Upper lobe of left lung (tissue), 6 donors: ENCODE measurements around the gene TUB. TPM values are rescaled to one million over a fixed set of nuclear protein-coding genes. Genes with fewer than 3 reads are reported as not detected.

Experiments
- ATAC-seq, 2 donors: fragments of 200-7000 bp; cut with Tn5 transposase; one replicate each; pipeline ENCODE4 v1.9.1; 2022; ENCODE audit warnings: mild to moderate bottlenecking in 2 of 2, moderate library complexity in 2 of 2; ENCODE audit not compliant: low FRiP score in 2 of 2
- DNase-seq, 2 donors: peaks; one replicate each; pipeline ENCODE4 v3.0.0-alpha.2; 2019 to 2020
- H3K27ac ChIP-seq, 4 donors: fragments of 200-600 bp; sonication (generic); one replicate each; pipeline ENCODE4 v1.5.1; 2016 to 2019
- H3K27me3 ChIP-seq, 4 donors: fragments of 200-600 bp; sonication (generic); one replicate each; pipeline ENCODE4 v1.5.1; 2017 to 2019
- H3K36me3 ChIP-seq, 4 donors: fragments of 200-600 bp; sonication (generic); one replicate each; pipeline ENCODE4 v1.5.1; 2016 to 2019
- H3K4me1 ChIP-seq, 4 donors: fragments of 200-600 bp; sonication (generic); one replicate each; pipeline ENCODE4 v1.5.1; 2018 to 2019
- H3K4me3 ChIP-seq, 4 donors: fragments of 200-600 bp; sonication (generic); one replicate each; pipeline ENCODE4 v1.5.1; 2017 to 2019; ENCODE audit warnings: mild to moderate bottlenecking in 2 of 4, moderate library complexity in 1 of 4
- H3K9me3 ChIP-seq, 4 donors: fragments of 200-600 bp; sonication (generic); one replicate each; pipeline ENCODE4 v1.5.1; 2018 to 2019
- EP300 ChIP-seq, 4 donors: sonication (generic); formaldehyde crosslinking; IDR thresholded peaks; one replicate each; pipeline ENCODE4 v1.5.1; 2017; ENCODE audit warnings: antibody characterized with exemption in 4 of 4, control low read depth in 2 of 4
- POLR2A ChIP-seq, 4 donors: fragments of 450-650 bp; IDR thresholded peaks; one replicate each; pipeline ENCODE4 v1.5.1; 2016 to 2017; ENCODE audit warnings: antibody characterized with exemption in 4 of 4, mild to moderate bottlenecking in 2 of 4
- POLR2AphosphoS5 ChIP-seq, 2 donors: sonication (generic); formaldehyde crosslinking; IDR thresholded peaks; one replicate each; pipeline ENCODE4 v1.5.1; 2017; ENCODE audit warnings: antibody characterized with exemption in 2 of 2
- WGBS, 2 donors: methylation state at CpG; one replicate each; pipeline ENCODE4 v1.1.5; 2017 to 2018; 5-methylcytosine and 5-hydroxymethylcytosine counted together
- total RNA-seq, 6 donors: library from RNA; depleted of rRNA in 4 of 6; stranded (reverse); fragments of >200 nt in 4 of 6; gene quantifications; one replicate each; pipeline versions ENCODE4 v1.1.0 to v1.2.1, GENCODE V29; 2016 to 2021
- TF ChIP-seq, protein P1 (sequence below), 6 experiments: fragments of 450-650 bp in 4 of 6; fragments of 200-600 bp in 2 of 6; sonication (generic) in 2 of 6; IDR thresholded peaks; one replicate each; pipeline ENCODE4 v1.5.1; 2016 to 2019; ENCODE audit warnings: antibody characterized with exemption in 6 of 6
- donor health status: DM: no; HTN: no; CAD: no; lungs with moderate emphysema.
- donor health status: DM: no; HTN: yes; CAD: no; lungs with severe emphysema.

TUB gene
- total RNA-seq, 6 donors from 2014 or later: 2.6 to 9.1 (median 4.4) TPM

DNA sequence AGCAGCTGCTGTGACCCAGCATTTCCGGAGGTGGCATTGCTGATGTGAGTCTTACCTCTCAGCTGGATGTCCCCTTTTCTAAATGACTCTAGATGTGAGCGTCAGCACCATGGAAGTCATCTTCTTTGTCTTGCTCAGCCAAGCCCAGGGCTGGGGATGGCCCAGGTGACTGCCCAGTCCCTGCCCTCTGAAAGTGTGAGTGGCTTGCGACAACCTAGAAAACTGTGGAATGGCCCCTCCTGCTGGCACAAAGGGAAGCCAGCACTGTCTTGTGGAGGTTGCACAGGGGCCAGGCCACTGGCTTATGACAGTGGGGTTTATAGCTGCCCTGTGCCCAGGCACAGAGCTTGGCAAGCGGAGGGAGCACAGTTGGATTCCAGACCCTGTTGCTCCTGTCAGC, 6.2 kb downstream of the TUB start:
- ATAC-seq (no peak), DNase-seq (no peak)
- Histone ChIP-seq H3K36me3 (no peaks in the 10 kb centered on the region), H3K27me3 (peaks cover 0 to 3% (median 0%) of the 10 kb centered on the region in 4 donors), H3K9me3 (no peaks in the 10 kb centered on the region), H3K27ac (no peak overlapping the region), H3K4me3 (no peak overlapping the region), H3K4me1 (peaks cover 0 to 2% (median under 1%) of the 10 kb centered on the region in 4 donors)
- 78 to 100% methylated on average over 1 to 4 of the region's 4 CpGs for WGBS, 2 donors
- TF ChIP-seq, protein P1, sequence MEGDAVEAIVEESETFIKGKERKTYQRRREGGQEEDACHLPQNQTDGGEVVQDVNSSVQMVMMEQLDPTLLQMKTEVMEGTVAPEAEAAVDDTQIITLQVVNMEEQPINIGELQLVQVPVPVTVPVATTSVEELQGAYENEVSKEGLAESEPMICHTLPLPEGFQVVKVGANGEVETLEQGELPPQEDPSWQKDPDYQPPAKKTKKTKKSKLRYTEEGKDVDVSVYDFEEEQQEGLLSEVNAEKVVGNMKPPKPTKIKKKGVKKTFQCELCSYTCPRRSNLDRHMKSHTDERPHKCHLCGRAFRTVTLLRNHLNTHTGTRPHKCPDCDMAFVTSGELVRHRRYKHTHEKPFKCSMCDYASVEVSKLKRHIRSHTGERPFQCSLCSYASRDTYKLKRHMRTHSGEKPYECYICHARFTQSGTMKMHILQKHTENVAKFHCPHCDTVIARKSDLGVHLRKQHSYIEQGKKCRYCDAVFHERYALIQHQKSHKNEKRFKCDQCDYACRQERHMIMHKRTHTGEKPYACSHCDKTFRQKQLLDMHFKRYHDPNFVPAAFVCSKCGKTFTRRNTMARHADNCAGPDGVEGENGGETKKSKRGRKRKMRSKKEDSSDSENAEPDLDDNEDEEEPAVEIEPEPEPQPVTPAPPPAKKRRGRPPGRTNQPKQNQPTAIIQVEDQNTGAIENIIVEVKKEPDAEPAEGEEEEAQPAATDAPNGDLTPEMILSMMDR (IDR thresholded peaks at IDR 0.05): no peak

DNA sequence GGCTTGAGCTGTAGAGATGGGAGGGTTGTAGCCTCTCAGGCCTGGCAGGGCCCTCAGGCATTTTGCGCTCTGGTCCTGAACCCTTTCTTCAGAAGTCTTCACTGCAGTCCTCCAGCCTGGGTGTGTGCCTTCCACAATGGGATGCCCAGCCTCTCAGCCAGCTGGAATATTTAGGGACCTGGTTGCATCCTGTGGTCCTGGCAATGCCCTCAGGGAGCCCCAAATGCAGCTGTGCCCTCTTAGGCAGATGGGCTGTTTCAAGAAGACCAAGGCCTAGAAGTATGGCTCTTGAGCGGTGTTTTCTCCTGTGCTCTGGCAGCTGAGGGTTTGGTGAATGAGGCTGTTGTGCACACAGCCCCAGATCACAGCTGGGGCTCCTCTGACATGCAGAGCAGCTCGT, 6.7 kb downstream of the TUB start:
- H3K27ac ChIP-seq: no peak overlapping the region
- no peak for DNase-seq
- no peaks in the 10 kb centered on the region for H3K27me3 ChIP-seq
- H3K9me3 ChIP-seq: no peaks in the 10 kb centered on the region
- no peak overlapping the region for H3K4me3 ChIP-seq
- H3K4me1 ChIP-seq: peaks cover 0 to 5% (median 2%) of the 10 kb centered on the region in 4 donors
- no peak for TF ChIP-seq EP300 (IDR thresholded peaks at IDR 0.05)
- TF ChIP-seq, protein P1 (IDR thresholded peaks at IDR 0.05): no peak
- no peak for TF ChIP-seq POLR2AphosphoS5 (IDR thresholded peaks at IDR 0.05)
- TF ChIP-seq POLR2A (IDR thresholded peaks at IDR 0.05): no peak
- no peaks in the 10 kb centered on the region for H3K36me3 ChIP-seq
- no peak for ATAC-seq
- 75% methylated on average over 3 of the region's 3 CpGs; no CpG with 5 or more reads in 1 of the 2 donors for WGBS, 2 donors

DNA sequence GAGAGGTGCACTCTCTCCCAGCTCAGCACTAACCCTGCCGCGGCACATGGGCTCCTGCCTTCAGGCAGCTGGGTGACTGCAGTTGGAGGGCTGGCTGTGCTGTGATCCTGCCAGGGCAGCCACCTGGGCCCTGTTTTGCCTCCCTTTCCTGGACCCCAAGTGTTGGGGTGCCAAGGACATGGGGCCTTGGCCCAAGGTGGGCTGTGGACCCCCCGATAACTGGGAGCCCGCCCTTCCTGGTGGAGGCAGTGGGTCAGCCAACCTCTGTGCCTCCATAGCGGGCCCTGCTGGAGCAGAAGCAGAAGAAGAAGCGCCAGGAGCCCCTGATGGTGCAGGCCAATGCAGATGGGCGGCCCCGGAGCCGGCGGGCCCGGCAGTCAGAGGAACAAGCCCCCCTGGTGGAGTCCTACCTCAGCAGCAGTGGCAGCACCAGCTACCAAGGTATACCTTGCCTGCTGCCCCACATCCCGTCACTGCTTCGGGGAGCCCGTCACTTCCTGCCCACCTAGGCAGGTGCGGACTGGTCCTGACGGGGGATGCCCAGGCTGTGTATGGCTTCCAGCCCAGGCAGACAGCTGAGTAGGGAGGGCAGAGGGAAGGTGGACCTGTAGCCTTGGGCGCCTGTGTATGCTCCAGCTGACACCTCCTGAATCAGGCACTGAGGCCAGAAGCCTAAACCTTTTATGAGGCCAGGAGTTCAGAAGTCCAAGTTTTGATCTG, 8.9 kb downstream of the TUB start:
- H3K4me1 ChIP-seq: peaks cover 0 to 5% (median 2%) of the 10 kb centered on the region in 4 donors
- 91 to 93% methylated on average over 15 to 17 of the region's 17 CpGs for WGBS, 2 donors
- DNase-seq (peak in 1 of 2 donors; percentile 75), ATAC-seq (no peak)
- H3K36me3 ChIP-seq: no peaks in the 10 kb centered on the region
- no peak overlapping the region for H3K4me3 ChIP-seq
- no peaks in the 10 kb centered on the region for H3K27me3 ChIP-seq
- TF ChIP-seq, protein P1 (IDR thresholded peaks at IDR 0.05): no peak
- TF ChIP-seq POLR2AphosphoS5 (IDR thresholded peaks at IDR 0.05): no peak
- no peak for TF ChIP-seq POLR2A (IDR thresholded peaks at IDR 0.05)
- TF ChIP-seq EP300 (IDR thresholded peaks at IDR 0.05): no peak
- H3K27ac ChIP-seq: no peak overlapping the region
- no peaks in the 10 kb centered on the region for H3K9me3 ChIP-seq

DNA sequence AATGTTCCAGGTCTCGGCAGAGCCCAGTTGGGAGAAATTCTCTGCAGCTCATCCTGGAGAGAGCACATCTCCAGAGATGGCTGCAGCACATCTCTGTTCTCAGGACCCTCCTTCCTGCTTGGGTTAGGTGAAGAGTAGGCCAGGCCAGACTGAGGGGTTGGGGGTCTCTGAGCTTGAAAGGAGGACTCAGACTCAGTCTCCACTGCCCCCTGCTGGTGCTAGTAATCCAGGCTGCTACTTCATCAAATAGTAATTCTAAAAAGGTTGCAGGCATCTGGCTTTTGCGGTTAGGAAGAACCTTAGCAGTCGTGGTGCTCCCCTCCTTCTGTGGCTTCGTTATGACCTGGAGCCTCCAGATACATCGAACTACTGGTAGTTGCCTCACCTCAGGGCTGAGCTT, 9.7 kb downstream of the TUB start:
- TF ChIP-seq EP300 (IDR thresholded peaks at IDR 0.05): no peak
- TF ChIP-seq, protein P1 (IDR thresholded peaks at IDR 0.05): peak in 2 of 6 experiments; percentile 16 to 19
- ATAC-seq: no peak
- H3K27ac ChIP-seq: no peak overlapping the region
- peaks cover 0 to 5% (median 2%) of the 10 kb centered on the region in 4 donors for H3K4me1 ChIP-seq
- WGBS, 2 donors: 41 to 52% methylated on average over 5 of the region's 5 CpGs
- H3K4me3 ChIP-seq: no peak overlapping the region
- H3K36me3 ChIP-seq: no peaks in the 10 kb centered on the region
- no peaks in the 10 kb centered on the region for H3K9me3 ChIP-seq
- H3K27me3 ChIP-seq: no peaks in the 10 kb centered on the region
- peak in 1 of 2 donors; percentile 15 for DNase-seq

DNA sequence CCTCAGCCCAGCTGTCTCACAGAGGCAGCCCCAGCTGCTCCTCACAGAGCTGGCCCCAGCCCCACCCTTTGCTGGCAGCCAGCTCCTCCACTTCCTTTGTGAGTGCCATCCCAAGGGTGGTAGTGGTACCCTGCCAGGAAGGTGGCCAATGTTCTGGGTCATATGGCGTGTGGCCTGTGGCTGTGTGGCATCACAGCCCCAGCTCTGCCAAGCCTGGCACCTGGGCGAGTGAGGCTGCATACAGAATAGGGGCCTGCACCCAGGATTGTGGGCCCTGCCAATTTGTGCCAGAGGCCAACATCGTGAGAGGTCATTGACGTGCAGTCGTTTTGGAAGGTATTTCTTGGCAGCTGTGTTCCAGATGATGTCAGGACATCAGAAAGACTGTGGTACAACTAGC, 10.7 kb downstream of the TUB start:
- Histone ChIP-seq H3K4me1 (peaks cover 0 to 5% (median 2%) of the 10 kb centered on the region in 4 donors), H3K27ac (no peak overlapping the region), H3K27me3 (no peaks in the 10 kb centered on the region), H3K4me3 (no peak overlapping the region), H3K36me3 (no peaks in the 10 kb centered on the region), H3K9me3 (no peaks in the 10 kb centered on the region)
- DNase-seq (no peak), ATAC-seq (no peak)
- WGBS, 2 donors: 73 to 92% methylated on average over 3 to 4 of the region's 5 CpGs
- TF ChIP-seq, protein P1 (IDR thresholded peaks at IDR 0.05): no peak
- TF ChIP-seq POLR2AphosphoS5 (IDR thresholded peaks at IDR 0.05) (no peak), POLR2A (IDR thresholded peaks at IDR 0.05) (no peak), EP300 (IDR thresholded peaks at IDR 0.05) (no peak)
